GM19035 (cell line): ENCODE data around the gene ZNF586.
"Not testable (repeated sequence)": the region's sequence is repeated elsewhere in the genome, so short reads cannot be mapped to it uniquely, and the experiment has no call there.

Experiments used
- ATAC-seq: cut with Tn5 transposase; IDR thresholded peaks from one replicate; pipeline ENCODE4 v1.9.1; 2021; ENCODE audit not compliant: unreplicated experiment

The ZNF586 gene

GRCh38 chr19:57789288-57789687 is 19.8 kb downstream of the ZNF586 start:
- no peak for ATAC-seq

DNA sequence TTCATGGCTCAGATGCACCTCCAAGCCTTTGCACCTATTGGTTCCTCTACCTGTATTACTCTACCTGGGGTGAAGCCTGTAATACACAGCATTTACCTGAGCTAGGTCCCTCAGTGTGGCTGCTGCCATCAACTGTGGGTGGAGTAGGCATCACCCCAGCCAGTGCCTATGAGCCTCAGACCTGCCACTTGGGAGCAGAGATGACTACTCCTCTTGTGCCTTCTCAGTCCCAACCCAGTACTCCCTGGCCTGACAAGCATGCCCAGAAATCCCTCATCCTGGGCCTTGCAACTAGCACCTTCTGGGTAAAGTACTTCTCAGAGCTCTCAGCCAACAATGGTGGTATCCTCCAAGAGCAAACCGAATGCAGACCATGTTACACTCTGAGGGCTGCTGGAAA is 27.1 kb downstream of the ZNF586 start:
- not testable (repeated sequence) for ATAC-seq

DNA sequence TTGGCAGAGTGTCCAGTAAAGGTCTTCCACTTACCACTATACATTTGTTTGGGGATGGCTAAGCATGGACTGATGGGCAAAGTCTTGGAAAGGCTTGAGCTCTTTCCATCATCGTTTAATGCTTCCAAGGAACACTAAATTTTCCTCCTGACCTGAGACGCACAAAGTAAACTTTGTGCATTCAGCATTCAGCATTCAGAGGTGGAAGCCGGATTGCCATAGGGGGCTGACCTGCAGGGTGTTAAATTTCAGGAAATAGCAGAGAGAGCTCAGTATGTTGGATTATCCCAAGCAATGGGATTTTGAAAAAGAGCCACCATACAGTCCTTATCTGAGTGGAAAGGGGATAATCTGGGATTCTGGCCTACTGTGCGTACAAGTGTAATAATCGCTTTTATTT is 31.2 kb downstream of the ZNF586 start:
- no peak for ATAC-seq

GRCh38 chr19:57802269-57802668 is 32.8 kb downstream of the ZNF586 start:
- no peak for ATAC-seq

- ATAC-seq: no peak
These were observed 33.8 kb downstream of the ZNF586 start for GRCh38 chr19:57803265-57803593.

GRCh38 chr19:57803594-57804325 is 34.3 kb downstream of the ZNF586 start:
- ATAC-seq: no peak

DNA sequence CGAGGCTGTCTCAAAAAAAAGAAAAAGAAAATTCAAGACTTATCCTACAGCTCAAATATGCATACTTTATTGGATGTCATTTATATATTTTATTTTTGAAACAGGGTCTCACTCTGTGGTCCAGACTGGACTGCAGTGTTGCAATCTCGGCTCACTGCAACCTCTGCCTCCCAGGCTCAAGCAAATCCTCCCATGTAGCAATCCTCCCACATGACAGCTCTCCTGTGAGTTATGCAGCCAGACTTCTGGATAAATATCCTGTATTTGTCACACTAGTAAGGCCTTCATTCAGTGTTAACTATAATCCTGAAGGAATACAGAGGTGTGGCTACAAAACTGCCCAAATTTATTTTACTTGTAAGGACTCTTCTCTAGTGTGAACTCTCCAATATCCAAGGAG is 38.1 kb downstream of the ZNF586 start:
- ATAC-seq: no peak

GRCh38 chr19:57810410-57811295 is 41.2 kb downstream of the ZNF586 start:
- not testable (repeated sequence) for ATAC-seq

- ATAC-seq: no peak
These were observed 42.8 kb downstream of the ZNF586 start for GRCh38 chr19:57812226-57812625.

DNA sequence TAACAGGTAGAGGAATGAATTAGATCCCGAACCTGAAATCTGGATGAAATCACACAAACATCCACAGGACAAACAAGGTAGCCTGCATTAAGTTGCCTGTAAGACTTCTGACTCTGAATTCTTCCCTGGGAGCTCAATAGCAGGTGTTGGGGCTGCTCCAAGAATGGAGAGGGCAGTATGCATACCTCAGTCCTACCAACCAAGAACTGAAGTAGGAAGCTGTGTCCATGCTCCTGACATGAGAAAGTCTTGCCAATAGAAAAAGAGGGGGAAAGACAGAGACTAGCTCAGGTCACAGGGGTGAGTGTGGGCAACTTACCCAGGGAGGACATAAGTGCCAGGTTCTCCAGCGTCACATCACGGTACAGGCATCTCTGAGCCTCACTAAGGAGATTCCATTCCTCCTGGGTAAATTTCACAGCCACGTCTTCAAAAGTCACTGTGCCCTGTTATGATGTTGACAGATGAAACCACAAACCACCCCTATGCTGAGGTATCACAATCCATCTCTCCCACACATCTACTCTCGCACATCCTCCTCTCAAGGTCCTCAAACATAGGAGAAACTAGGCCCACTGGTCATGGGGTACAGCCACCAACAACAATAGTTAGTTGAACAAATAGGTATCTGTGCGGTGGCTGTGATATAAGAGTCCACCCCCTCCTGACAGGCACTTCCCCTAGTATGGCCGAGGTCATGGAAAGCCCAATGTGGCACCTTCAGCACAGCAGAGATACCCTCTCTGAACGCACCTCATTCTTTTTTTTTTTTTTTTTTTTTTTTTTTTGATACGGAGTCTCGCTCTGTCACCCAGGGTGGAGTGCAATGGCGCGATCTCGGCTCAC is 43.7 kb downstream of the ZNF586 start:
- ATAC-seq: not testable (repeated sequence)

DNA sequence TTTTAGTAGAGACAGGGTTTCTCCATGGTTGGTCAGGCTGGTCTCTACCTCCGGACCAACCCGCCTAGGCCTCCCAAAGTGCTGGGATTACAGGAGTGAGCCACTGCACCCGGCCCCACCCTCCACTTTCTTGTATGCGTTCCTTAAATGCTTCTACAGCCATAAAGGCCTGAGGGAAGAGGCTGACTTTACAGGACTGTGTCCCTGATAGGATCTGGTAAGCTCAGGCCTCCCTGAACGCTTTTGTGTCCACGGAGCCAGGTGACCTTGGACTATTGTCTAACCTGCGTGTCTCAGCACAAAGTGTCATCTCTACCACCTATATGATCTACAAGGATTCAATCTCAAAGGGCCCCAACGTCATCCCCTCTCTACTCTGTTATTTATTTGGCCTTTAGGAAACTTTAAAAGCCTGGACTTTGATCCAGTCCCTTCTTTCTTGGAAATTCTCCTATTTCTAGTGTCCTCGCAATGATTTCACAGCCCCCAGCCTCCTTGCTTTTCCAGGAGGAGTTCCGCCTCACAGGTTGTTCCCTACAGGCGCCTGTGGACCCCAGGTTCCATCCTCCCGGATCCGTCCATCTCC is 44.5 kb downstream of the ZNF586 start:
- no peak for ATAC-seq

- peak; percentile 82 for ATAC-seq
These were observed 45.2 kb downstream of the ZNF586 start, which contains the start of gene ZNF552 for GRCh38 chr19:57814505-57815246. ZNF552 (minus strand) TSS chr19:57814913; CDS start chr19:57814743, 170 bp downstream.

DNA sequence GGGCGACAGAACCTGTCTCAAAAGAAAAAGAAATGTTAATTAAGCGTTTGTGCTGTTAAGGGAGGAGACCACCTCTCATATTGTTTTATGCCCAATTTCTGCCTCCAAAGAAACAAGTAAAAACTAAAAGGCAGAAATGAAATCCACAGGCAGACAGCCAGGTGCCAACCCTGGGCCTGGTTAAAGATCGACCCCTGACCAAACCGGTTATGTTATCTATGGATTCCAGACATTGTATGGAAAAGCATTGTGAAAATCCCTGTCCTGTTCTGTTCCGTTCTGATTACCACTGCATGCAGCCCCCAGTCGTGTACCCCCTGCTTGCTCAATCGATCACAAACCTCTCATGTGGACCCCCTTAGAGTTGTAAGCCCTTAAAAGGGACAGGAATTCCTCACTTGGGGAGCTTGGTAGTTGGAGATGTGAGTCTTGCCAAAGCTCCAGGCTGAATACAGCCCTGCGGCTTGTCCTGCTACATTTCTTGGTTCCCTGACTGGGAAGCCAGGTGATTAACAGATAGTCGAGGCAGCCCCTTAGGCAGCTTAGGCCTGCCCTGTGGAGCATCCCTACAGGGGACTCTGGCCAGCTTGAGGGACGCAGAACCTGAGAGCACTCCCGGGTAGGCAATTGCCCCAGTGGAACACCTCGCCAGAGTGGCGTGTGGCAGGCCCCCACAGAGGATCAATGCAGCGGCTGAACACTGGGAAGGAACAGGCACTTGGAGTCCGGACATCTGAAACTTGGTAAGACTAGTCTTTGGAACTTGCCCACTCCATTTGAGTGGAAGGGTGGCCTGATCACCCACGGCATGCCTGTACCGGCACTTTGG is 46.0 kb downstream of the ZNF586 start:
- no peak for ATAC-seq

DNA sequence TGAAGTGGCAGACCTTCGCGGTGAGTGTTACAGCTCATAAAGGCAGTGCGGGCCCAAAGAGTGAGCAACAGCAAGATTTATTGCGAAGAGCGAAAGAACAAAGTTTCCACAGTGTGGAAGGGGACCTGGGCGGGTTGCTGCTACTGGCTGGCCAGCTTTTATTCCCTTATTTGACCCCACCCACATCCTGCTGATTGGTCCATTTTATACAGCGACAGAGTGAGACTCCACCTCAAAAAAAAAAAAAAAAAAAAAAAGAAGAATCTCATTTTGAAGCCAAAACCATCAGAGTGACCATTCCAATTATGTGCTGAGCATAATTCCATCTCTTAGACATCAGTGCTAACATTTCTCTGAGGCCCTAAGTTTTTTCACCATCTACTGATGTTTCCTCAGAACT is 47.2 kb downstream of the ZNF586 start:
- no peak for ATAC-seq

GRCh38 chr19:57817976-57818375 is 48.5 kb downstream of the ZNF586 start:
- ATAC-seq: no peak

GRCh38 chr19:57818378-57818777 is 48.9 kb downstream of the ZNF586 start:
- no peak for ATAC-seq

DNA sequence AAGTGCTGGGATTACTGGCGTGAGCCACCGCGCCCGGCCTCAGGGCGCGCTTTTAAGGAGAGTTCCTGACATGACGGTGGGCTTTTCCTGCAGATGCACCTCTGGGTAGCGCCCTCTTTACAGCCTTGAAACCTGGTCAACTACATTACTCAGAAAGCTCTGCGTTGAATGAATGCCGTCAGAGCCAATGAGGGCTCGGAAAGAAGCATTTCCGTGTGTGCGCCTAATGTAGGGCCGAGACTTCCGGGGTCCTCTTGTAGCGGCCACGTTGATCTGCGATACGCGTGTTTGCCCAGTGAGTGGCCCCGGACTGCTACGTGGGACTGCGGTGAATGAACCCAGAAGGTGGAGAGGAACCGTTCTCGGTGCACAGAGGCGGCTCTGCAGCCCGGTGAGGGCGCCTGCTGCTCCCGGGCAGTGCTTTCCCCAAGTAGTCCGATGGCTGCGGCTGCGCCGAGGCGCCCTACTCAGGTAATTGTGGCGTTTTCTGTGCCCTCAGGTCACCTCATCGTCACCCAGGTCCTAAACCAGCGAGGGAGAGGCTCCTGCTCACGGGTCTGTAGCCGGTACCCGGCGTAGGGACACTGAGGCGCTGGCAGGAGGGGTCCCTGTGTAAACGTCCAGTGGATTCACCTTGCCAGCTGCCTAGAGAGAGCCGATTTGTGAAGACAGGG is 50.1 kb downstream of the ZNF586 start:
- ATAC-seq: peak; percentile 72

GRCh38 chr19:57820599-57820998 is 51.1 kb downstream of the ZNF586 start:
- no peak for ATAC-seq

GRCh38 chr19:57821095-57821494 is 51.6 kb downstream of the ZNF586 start:
- ATAC-seq: not testable (repeated sequence)
